H1 (cell line): Measurements from ENCODE around the gene PKP1. TPM values are rescaled to one million over a fixed set of nuclear protein-coding genes. Genes with fewer than 3 reads are reported as not detected.
A peak's percentile ranks its signal among the peaks of the same experiment; 100 is the strongest.

Experiments used
- CTCF ChIA-PET: fragments of 300-600 bp; sonication (Branson Sonifier 250); formaldehyde crosslinking; loops from one replicate; lab custom pipeline; 2021; ENCODE audit not compliant: partially characterized antibody; lab: Charles Lee
- POLR2A ChIA-PET: fragments of 300-600 bp; sonication (Branson Sonifier 250); formaldehyde crosslinking; loops from one replicate; lab custom pipeline; 2021; ENCODE audit warnings: inconsistent platforms; ENCODE audit not compliant: partially characterized antibody; lab: Charles Lee
- DNase-seq, 2 experiments: peaks; one replicate each; pipeline versions ENCODE4 v3.0.0 to v3.0.0-alpha.2; 2010 to 2022; ENCODE audit warnings: low spot score in 2 of 2, low read depth in 1 of 2, mixed read lengths in 1 of 2
- FAIRE-seq: peaks from 2 replicates; lab custom pipeline; 2011; peaks lifted over from hg19 to GRCh38; lab: Jason Lieb, UNC
- H2AFZ ChIP-seq: 2 replicates; pipeline ENCODE4 v1.8.1; 2012; ENCODE audit warnings: low read length, inconsistent platforms
- H2AK5ac ChIP-seq: 2 replicates; pipeline ENCODE4 v1.6.1; 2013; ENCODE audit warnings: low read depth, low read length
- H2BK120ac ChIP-seq: replicated peaks from 2 replicates; pipeline ENCODE3; 2013; ENCODE audit warnings: low read depth, low read length, inconsistent platforms
- H2BK12ac ChIP-seq: 2 replicates; pipeline ENCODE4 v1.6.1; 2013; ENCODE audit warnings: low read depth, low read length
- H2BK15ac ChIP-seq: 2 replicates; pipeline ENCODE4 v1.6.1; 2013; ENCODE audit warnings: low read length
- H2BK20ac ChIP-seq: 2 replicates; pipeline ENCODE4 v1.6.1; 2013; ENCODE audit warnings: low read length
- H2BK5ac ChIP-seq: 2 replicates; pipeline ENCODE4 v1.6.1; 2013; ENCODE audit warnings: low read depth, low read length
- H3K14ac ChIP-seq: 2 replicates; pipeline ENCODE4 v1.6.1; 2013; ENCODE audit warnings: inconsistent platforms; ENCODE audit not compliant: insufficient read length
- H3K18ac ChIP-seq: 2 replicates; pipeline ENCODE4 v1.6.1; 2013; ENCODE audit warnings: low read length; ENCODE audit errors: extremely low read depth
- H3K23ac ChIP-seq: 2 replicates; pipeline ENCODE4 v1.6.1; 2013; ENCODE audit warnings: inconsistent platforms; ENCODE audit not compliant: insufficient read length
- H3K23me2 ChIP-seq: 2 replicates; pipeline ENCODE4 v1.6.1; 2013; ENCODE audit warnings: low read depth, low read length
- H3K27ac ChIP-seq: 2 replicates; pipeline ENCODE4 v1.6.1; 2011; ENCODE audit warnings: low read depth, low read length, inconsistent platforms
- H3K27me3 ChIP-seq, 4 experiments: replicated peaks in 1 of 4; 1 replicate in 1 of 4; 2 replicates in 3 of 4; pipeline versions ENCODE4 v1.6.1 to v1.8.1; 2011 to 2013; ENCODE audit warnings: low read length in 3 of 4, mild to moderate bottlenecking in 3 of 4, inconsistent platforms in 2 of 4, mixed read lengths in 2 of 4, moderate library complexity in 1 of 4; ENCODE audit not compliant: control insufficient read depth in 3 of 4, insufficient read depth in 3 of 4; ENCODE audit errors: extremely low read depth in 1 of 4
- H3K36me3 ChIP-seq, 4 experiments: 2 replicates each; pipeline versions ENCODE4 v1.6.1 to v1.8.1; 2011 to 2013; ENCODE audit warnings: mild to moderate bottlenecking in 4 of 4, low read length in 3 of 4, moderate library complexity in 2 of 4, control low read depth in 1 of 4, inconsistent platforms in 1 of 4; ENCODE audit not compliant: insufficient read depth in 4 of 4, control insufficient read depth in 2 of 4
- H3K4ac ChIP-seq: replicated peaks from 2 replicates; pipeline ENCODE3; 2013; ENCODE audit warnings: low read length, low read depth, mixed read lengths, inconsistent platforms; ENCODE audit not compliant: insufficient read length
- H3K4me1 ChIP-seq, 4 experiments: replicated peaks in 1 of 4; 1 replicate in 1 of 4; 2 replicates in 3 of 4; pipeline versions ENCODE4 v1.6.1 to v1.8.1; 2011 to 2013; ENCODE audit warnings: low read length in 3 of 4, inconsistent platforms in 2 of 4, mixed read lengths in 1 of 4; ENCODE audit not compliant: insufficient read depth in 4 of 4, control insufficient read depth in 3 of 4
- H3K4me2 ChIP-seq, 2 experiments: 2 replicates each; pipeline versions ENCODE4 v1.6.1 to v1.8.1; 2011 to 2013; ENCODE audit warnings: low read depth in 2 of 2, low read length in 2 of 2, control low read depth in 1 of 2, inconsistent platforms in 1 of 2, mild to moderate bottlenecking in 1 of 2; ENCODE audit not compliant: insufficient read depth in 1 of 2
- H3K4me3 ChIP-seq, 4 experiments: fragments of 200-600, 300-600 bp in 1 of 4; sonication (generic), shearing (Covaris generic), sonication (Bioruptor Twin) in 1 of 4; 2 replicates each; pipeline versions ENCODE4 v1.5.1 to v1.8.1; 2011 to 2016; ENCODE audit warnings: low read length in 4 of 4, low read depth in 3 of 4, control low read depth in 2 of 4, inconsistent platforms in 2 of 4, mild to moderate bottlenecking in 2 of 4, mixed read lengths in 1 of 4, moderate library complexity in 1 of 4; ENCODE audit not compliant: insufficient read depth in 2 of 4; ENCODE audit errors: extremely low read depth in 1 of 4
- H3K56ac ChIP-seq: replicated peaks from 2 replicates; pipeline ENCODE3; 2013; ENCODE audit warnings: low read depth, mild to moderate bottlenecking, mixed read lengths, low read length, inconsistent platforms; ENCODE audit not compliant: insufficient read length
- H3K79me1 ChIP-seq: 2 replicates; pipeline ENCODE4 v1.6.1; 2013; ENCODE audit warnings: low read depth, low read length, control low read depth
- H3K79me2 ChIP-seq, 2 experiments: 2 replicates each; pipeline versions ENCODE4 v1.6.1 to v1.8.1; 2012 to 2013; ENCODE audit warnings: low read length in 2 of 2, mild to moderate bottlenecking in 2 of 2, inconsistent platforms in 1 of 2; ENCODE audit not compliant: insufficient read depth in 2 of 2, control insufficient read depth in 1 of 2
- H3K9ac ChIP-seq, 4 experiments: replicated peaks in 1 of 4; 1 replicate in 1 of 4; 2 replicates in 3 of 4; pipeline versions ENCODE4 v1.6.1 to v1.8.1; 2011 to 2013; ENCODE audit warnings: low read depth in 3 of 4, low read length in 3 of 4, control low read depth in 2 of 4, mild to moderate bottlenecking in 2 of 4, moderate library complexity in 2 of 4, inconsistent platforms in 1 of 4; ENCODE audit errors: extremely low read depth in 1 of 4
- H3K9me3 ChIP-seq, 2 experiments: 2 replicates each; pipeline versions ENCODE4 v1.6.1 to v1.8.1; 2012 to 2013; ENCODE audit warnings: mild to moderate bottlenecking in 2 of 2, moderate library complexity in 2 of 2, control low read depth in 1 of 2, inconsistent platforms in 1 of 2, low read depth in 1 of 2, low read length in 1 of 2, mixed read lengths in 1 of 2; ENCODE audit not compliant: insufficient read depth in 2 of 2
- H4K20me1 ChIP-seq, 2 experiments: replicated peaks in 1 of 2; 2 replicates each; pipeline versions ENCODE3 to v1.8.1; 2011 to 2013; ENCODE audit warnings: inconsistent platforms in 2 of 2, low read length in 2 of 2, mild to moderate bottlenecking in 1 of 2; ENCODE audit not compliant: insufficient read depth in 2 of 2, control insufficient read depth in 1 of 2
- H4K5ac ChIP-seq: 2 replicates; pipeline ENCODE4 v1.6.1; 2013; ENCODE audit warnings: low read length, low read depth, mixed read lengths, inconsistent platforms; ENCODE audit not compliant: insufficient read length
- H4K8ac ChIP-seq: 2 replicates; pipeline ENCODE4 v1.8.0; 2013; ENCODE audit warnings: mild to moderate bottlenecking, moderate library complexity, low read length, inconsistent platforms; ENCODE audit not compliant: insufficient read depth; ENCODE audit errors: extremely low read depth
- H4K91ac ChIP-seq: replicated peaks from 2 replicates; pipeline ENCODE3; 2013; ENCODE audit warnings: low read length, mixed read lengths, inconsistent platforms; ENCODE audit not compliant: insufficient read length
- RAD21 ChIP-seq, 2 experiments: IDR thresholded peaks in 1 of 2; conservative IDR thresholded peaks in 1 of 2; 2 replicates each; pipeline ENCODE4 v1.6.1; 2011; ENCODE audit warnings: low read depth in 2 of 2, low read length in 2 of 2, improper control_type of control experiment in 1 of 2, inconsistent platforms in 1 of 2, mild to moderate bottlenecking in 1 of 2, moderate library complexity in 1 of 2
- WGBS, 2 experiments: shearing (Covaris generic) in 1 of 2; methylation state at CpG; one replicate each; pipeline versions ENCODE4 v1.1.6 to v1.1.7; 2013 to 2015; ENCODE audit warnings: low lambda C conversion rate in 2 of 2, mixed read lengths in 2 of 2, inconsistent platforms in 1 of 2, low coverage in 1 of 2, missing lambda C conversion rate in 1 of 2; ENCODE audit not compliant: insufficient replicate concordance in 2 of 2, insufficient coverage in 1 of 2, insufficient read length in 1 of 2; ENCODE audit errors: extremely low coverage in 1 of 2, missing lambda C conversion rate in 1 of 2; 5-methylcytosine and 5-hydroxymethylcytosine counted together
- polyA plus RNA-seq, 7 experiments: library from polyadenylated mRNA; depleted of rRNA in 3 of 7; stranded (reverse) in 5 of 7; unstranded in 2 of 7; fragments of >200 nt in 5 of 7; fragments of 200-250 nt in 2 of 7; gene quantifications; 1 replicate in 5 of 7; 2 replicates in 1 of 7; 4 replicates in 1 of 7; pipeline versions ENCODE4 v1.2.1 to v1.2.3, GENCODE V29; 2011 to 2013; ENCODE audit warnings: missing spikeins in 2 of 7, mixed read lengths in 2 of 7
- total RNA-seq: library from RNA; stranded (reverse); fragmentation: NEBNext Ultra II Directional; extraction: Animal tissue kit (Norgen Biotek cat#: 25700); gene quantifications from 2 replicates; pipeline ENCODE4 v1.2.1, GENCODE V29; 2021
- TF ChIP-seq, protein P1 (sequence below): IDR thresholded peaks from 2 replicates; pipeline ENCODE4 v1.6.1; 2011; ENCODE audit warnings: low read length, improper control_type of control experiment

The PKP1 gene
- total and polyA plus RNA-seq, 2 of the 8 experiments (the other 6 are each of a cell fraction or from before 2014, with no cell fraction given): 0.21 to 0.95 TPM

DNA sequence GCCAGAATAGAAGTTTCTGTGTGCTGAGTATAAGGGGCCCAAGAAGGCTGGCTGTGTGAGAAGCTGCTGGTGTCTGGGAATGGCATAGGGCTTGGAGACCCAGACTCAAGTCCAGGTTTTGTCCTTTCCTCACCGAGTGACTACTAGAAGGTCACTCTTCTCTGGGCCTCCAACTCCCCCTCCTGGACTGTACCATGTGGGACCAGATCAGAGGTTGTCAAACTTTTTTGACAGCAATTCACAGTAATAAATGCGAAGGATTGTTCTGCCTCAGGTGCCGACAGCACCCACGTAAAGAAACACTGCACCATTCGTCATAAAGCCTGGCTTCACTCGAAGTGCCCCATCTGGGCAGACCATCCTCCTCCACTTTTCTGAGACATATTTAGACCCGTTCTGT lies 29.0 kb downstream of the PKP1 start:
- no peaks in the 10 kb centered on the region for H3K36me3 ChIP-seq
- POLR2A ChIA-PET: interaction anchor here (0.8 to 2.1 kb wide), 3 partner anchors 11 to 64 kb away, joined by 3 to 7 read pairs (median 4); no protein-coding TSS in a partner anchor
- WGBS, 2 experiments: 90% methylated on average over 7 of the region's 7 CpGs; no CpG with 5 or more reads in 1 of the 2 experiments

More for the DNA sequence above, 29.0 kb downstream of the PKP1 start:
- H3K9me3 ChIP-seq: no peaks in the 10 kb centered on the region
- no peak overlapping the region for H3K4me2 ChIP-seq
- no peaks in the 10 kb centered on the region for H3K79me1 ChIP-seq
- peaks cover 2% of the 10 kb centered on the region; the same call in 1 of the 2 replicates for H3K23me2 ChIP-seq
- no peak overlapping the region for H3K23ac ChIP-seq
- no peak overlapping the region for H3K9ac ChIP-seq
- H3K79me2 ChIP-seq: no peaks in the 10 kb centered on the region
- H4K20me1 ChIP-seq: no peaks in the 10 kb centered on the region
- H3K4me1 ChIP-seq: peaks cover 0 to 3% (median 0%) of the 10 kb centered on the region in 4 experiments; a peak in 1 of 7 replicates
- no peak overlapping the region for H4K91ac ChIP-seq
- no peak for DNase-seq
- H2AFZ ChIP-seq: no peak overlapping the region
- H3K4me3 ChIP-seq: no peak overlapping the region
- no peak overlapping the region for H2BK20ac ChIP-seq
- no peak overlapping the region for H4K5ac ChIP-seq
- H2BK5ac ChIP-seq: no peak overlapping the region
- CTCF ChIA-PET: interaction anchor here (0.8 to 13.6 kb wide), 12 partner anchors 12 to 109 kb away, joined by 3 to 151 read pairs (median 9); partner anchors contain the start of gene TNNI1
- no peak overlapping the region for H3K56ac ChIP-seq
- no peak overlapping the region for H2BK15ac ChIP-seq
- no peak overlapping the region for H2AK5ac ChIP-seq
- no peak overlapping the region for H3K14ac ChIP-seq
- H4K8ac ChIP-seq: no peak overlapping the region
- H3K27me3 ChIP-seq: peaks cover 0 to 10% (median 6%) of the 10 kb centered on the region in 4 experiments; a peak in 4 of 7 replicates
- FAIRE-seq: no peak
- H3K18ac ChIP-seq: no peak overlapping the region
- TF ChIP-seq RAD21 (IDR thresholded peaks at IDR 0.05 in 1 of 2, conservative IDR thresholded peaks at IDR 0.05 in 1 of 2; ENCODE audit: low read depth in 2 of 2, low read length in 2 of 2): peak in 1 of 2 experiments; percentile 16; a peak in 1 of 4 replicates
- TF ChIP-seq, protein P1, sequence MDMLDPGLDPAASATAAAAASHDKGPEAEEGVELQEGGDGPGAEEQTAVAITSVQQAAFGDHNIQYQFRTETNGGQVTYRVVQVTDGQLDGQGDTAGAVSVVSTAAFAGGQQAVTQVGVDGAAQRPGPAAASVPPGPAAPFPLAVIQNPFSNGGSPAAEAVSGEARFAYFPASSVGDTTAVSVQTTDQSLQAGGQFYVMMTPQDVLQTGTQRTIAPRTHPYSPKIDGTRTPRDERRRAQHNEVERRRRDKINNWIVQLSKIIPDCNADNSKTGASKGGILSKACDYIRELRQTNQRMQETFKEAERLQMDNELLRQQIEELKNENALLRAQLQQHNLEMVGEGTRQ: no peak
- no peak overlapping the region for H2BK12ac ChIP-seq
- no peak overlapping the region for H3K4ac ChIP-seq
- no peak overlapping the region for H3K27ac ChIP-seq
- H2BK120ac ChIP-seq: no peak overlapping the region
